Ishikawa (cell line): ENCODE results near the gene PLPPR2.

Experiments
- CREB1 ChIP-seq: IDR thresholded peaks from 2 replicates; pipeline ENCODE4 v1.6.1; 2012; ENCODE audit warnings: low read depth
- EGR1 ChIP-seq: IDR thresholded peaks from 2 replicates; pipeline ENCODE4 v1.6.1; 2012
- FOXM1 ChIP-seq: IDR thresholded peaks from 2 replicates; pipeline ENCODE4 v1.6.1; 2012; ENCODE audit warnings: low read depth, borderline replicate concordance
- MAX ChIP-seq: IDR thresholded peaks from 2 replicates; pipeline ENCODE4 v1.6.1; 2012
- NFIC ChIP-seq: IDR thresholded peaks from 2 replicates; pipeline ENCODE4 v1.6.1; 2012
- RAD21 ChIP-seq: IDR thresholded peaks from 2 replicates; pipeline ENCODE4 v1.6.1; 2012; ENCODE audit warnings: low read depth
- REST ChIP-seq: IDR thresholded peaks from 2 replicates; pipeline ENCODE4 v1.6.1; 2012; ENCODE audit warnings: low read depth, mild to moderate bottlenecking
- TAF1 ChIP-seq: IDR thresholded peaks from 2 replicates; pipeline ENCODE4 v1.6.1; 2012; ENCODE audit warnings: low read depth, mild to moderate bottlenecking
- TCF12 ChIP-seq: IDR thresholded peaks from 2 replicates; pipeline ENCODE4 v1.6.1; 2012; ENCODE audit warnings: low read depth
- TEAD4 ChIP-seq: IDR thresholded peaks from 2 replicates; pipeline ENCODE4 v1.6.1; 2012
- USF1 ChIP-seq: IDR thresholded peaks from 2 replicates; pipeline ENCODE4 v1.6.1; 2012
- YY1 ChIP-seq: IDR thresholded peaks from 2 replicates; pipeline ENCODE4 v1.6.1; 2012; ENCODE audit warnings: low read depth
- ZBTB7A ChIP-seq: IDR thresholded peaks from 2 replicates; pipeline ENCODE4 v1.6.1; 2012; ENCODE audit warnings: low read depth

Gene PLPPR2

GRCh38 chr19:11383706-11384048 lies 28.4 kb downstream of the PLPPR2 start:
- TF ChIP-seq TEAD4: no peak
- no peak for TF ChIP-seq FOXM1
- TF ChIP-seq MAX: no peak
- TF ChIP-seq YY1: no peak
- TF ChIP-seq REST: no peak
- no peak for TF ChIP-seq EGR1
- no peak for TF ChIP-seq NFIC
- TF ChIP-seq USF1: no peak
- no peak for TF ChIP-seq TAF1

GRCh38 chr19:11384778-11385129 lies 29.5 kb downstream of the PLPPR2 start:
- TF ChIP-seq ZBTB7A: no peak
- TF ChIP-seq EGR1: no peak
- no peak for TF ChIP-seq TCF12
- no peak for TF ChIP-seq USF1
- TF ChIP-seq YY1: no peak
- no peak for TF ChIP-seq MAX
- no peak for TF ChIP-seq TEAD4
- no peak for TF ChIP-seq TAF1
- TF ChIP-seq REST: no peak
- TF ChIP-seq FOXM1: no peak
- no peak for TF ChIP-seq RAD21
- no peak for TF ChIP-seq NFIC
- TF ChIP-seq CREB1: no peak

GRCh38 chr19:11387162-11388034 lies 32.2 kb downstream of the PLPPR2 start:
- no peak for TF ChIP-seq USF1

GRCh38 chr19:11390359-11390758 lies 35.1 kb downstream of the PLPPR2 start:
- TF ChIP-seq USF1: peak; percentile 43; the same call in 1 of the 2 replicates
- no peak for TF ChIP-seq REST
